Activated naive CD4-positive, alpha-beta T cell treated with Interleukin-2 at 50 U/mL for 16 hours (primary cell): ENCODE results near the gene LRRFIP1.

Experiments
- DNase-seq: peaks from one replicate; pipeline ENCODE4 v3.0.0-alpha.2; 2020

The LRRFIP1 gene

DNA sequence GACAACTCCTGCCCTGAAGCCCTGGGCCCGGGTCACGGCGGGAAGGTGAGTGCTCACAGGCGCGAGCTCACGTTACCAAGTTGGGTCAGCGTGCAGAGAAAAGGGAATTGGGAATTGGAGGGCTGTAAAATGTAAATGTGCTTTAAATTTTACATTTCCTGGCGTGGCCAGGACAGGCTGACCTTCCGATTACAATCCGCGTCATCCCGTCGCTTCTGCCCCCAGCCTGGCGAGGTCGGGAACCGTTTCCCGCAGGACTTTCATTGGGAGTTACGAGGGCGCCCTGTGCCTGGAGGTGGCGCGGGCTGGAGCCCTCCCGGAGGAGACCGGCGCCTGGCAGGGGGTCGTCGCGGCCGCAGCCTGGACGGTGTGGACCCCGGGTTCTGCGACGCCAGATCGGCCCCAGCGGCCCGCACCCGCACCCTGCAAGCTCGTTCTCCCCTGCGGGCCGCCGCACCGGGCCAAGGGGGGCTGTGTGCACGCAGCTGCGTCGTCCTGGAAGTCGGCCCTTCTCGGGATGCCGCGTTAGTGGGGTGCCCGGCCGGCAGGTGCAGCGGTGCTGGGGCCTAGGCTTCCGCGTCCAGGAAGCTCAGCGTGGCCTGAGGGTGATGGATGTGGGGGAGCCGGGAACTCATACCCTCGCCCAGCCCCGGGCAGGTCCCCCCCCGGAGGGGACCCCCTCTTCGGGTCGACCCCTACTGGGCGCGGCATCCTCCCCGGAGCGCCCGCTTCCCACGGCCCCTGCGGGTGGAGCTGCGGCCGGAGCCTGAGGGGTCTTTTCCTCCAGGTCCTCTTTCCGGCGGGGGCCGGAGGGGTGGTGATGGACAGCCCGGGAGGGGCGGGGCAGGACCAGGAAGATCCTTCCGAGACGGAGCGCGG is 63.9 kb downstream of the LRRFIP1 start:
- DNase-seq, result no peak

DNA sequence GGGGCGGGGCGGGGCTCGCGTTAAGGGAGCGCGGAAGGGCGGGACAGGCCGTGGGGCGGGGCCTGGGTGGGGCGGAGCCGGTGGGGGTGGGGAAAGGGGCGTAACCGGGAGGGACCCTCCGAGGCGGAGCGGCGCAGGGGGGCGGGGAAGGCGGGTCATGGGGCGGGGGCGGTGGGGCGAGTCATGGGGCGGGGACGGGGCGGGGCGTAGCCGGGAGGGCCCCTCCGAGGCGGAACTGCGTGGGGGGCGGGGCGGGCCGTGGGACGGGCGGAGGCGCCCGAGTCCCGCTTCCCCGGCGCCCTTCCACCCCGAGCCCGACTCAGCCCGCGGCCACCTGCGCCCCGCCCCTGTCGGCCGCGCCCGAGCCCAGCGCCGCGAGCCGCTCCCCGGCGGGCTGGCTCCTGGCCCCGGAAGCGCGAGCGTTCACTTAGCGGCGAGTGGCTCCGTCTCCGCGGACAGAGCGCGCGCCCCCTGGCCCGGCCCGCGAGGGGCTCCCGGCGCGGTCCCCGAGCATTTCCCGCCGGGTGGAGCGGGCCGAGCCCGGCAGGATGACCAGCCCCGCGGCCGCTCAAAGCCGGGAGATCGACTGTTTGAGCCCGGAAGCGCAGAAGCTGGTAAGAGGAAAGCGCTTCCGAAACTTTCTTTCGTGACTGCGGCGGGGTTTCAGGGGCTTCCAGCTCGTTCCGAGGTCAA is 64.7 kb downstream of the LRRFIP1 start:
- DNase-seq, result peak; percentile 93

GRCh38 chr2:237692601-237693290 is 65.4 kb downstream of the LRRFIP1 start:
- DNase-seq, result no peak

DNA sequence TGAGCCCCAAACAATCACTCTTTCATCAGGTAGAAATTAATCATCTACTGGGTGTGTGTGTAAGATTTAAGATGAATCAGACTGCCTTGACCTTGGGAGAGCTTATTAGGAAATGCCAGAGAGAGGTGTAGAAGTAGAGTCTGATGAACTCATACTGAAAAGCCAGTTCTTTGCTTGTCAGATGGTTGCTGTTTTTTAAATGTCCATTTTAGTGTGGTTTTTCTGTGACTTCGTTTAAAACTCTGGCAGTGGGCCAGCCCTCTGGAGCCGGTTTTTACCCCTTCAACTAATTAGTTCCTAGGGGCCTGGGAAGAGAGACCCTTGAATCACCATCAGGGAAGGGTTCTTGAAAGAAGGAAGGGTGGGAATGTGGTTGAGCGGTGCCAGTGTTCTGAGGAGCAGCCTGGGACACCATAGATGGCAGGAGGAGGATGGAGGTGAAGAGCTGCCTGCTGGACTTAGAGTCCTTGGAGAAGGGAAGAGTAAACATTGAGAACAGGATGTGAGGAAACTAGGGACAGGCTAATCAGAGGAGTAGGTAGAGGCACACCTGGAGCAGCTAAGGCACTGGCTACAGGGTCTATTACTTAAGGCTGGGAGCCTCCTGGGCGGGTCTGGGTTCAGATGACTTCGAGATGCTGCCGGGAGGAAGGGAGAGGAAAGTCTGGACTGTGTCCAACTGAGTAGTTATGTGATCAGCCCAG is 66.1 kb downstream of the LRRFIP1 start:
- peak; percentile 37 for DNase-seq

- no peak for DNase-seq
These were observed 67.2 kb downstream of the LRRFIP1 start for GRCh38 chr2:237694415-237695194.

- no peak for DNase-seq
These were observed 67.9 kb downstream of the LRRFIP1 start for GRCh38 chr2:237695201-237695780.

- peak; percentile 50 for DNase-seq
These were observed 69.1 kb downstream of the LRRFIP1 start for GRCh38 chr2:237696461-237696860.

GRCh38 chr2:237697586-237698357 is 70.4 kb downstream of the LRRFIP1 start:
- DNase-seq, result peak; percentile 49

GRCh38 chr2:237698358-237698694 is 70.9 kb downstream of the LRRFIP1 start:
- no peak for DNase-seq

DNA sequence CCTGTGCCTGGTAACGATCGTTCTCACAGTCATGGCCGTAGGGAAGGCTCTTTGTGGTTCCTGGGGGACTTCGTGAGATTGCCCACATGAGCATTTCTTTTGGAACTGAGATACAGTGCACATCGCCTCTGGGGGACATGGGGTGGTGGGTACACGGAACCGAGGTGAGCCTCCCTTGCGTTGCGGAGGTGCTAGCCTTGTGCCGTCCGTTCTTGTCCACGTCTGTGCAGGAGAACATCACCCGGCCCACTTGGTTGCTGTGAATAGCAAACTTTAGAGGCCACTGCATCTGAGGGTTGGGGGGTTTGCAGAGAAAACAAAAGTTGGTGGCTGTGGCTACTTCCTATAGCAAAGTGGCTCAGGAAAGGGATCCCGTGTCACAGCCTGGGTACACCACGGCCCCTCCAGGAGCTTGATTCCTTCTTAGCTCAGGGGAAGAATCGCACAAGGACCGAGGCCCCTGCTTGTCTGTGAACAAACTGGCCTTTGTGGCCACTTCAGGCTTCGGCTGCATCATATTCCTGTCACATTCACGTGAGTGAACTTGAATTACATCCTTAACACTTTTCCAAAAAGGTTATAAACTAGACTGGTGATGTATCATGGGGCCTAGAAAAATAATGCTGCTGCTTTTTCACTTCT is 72.6 kb downstream of the LRRFIP1 start:
- no peak for DNase-seq

GRCh38 chr2:237700512-237701032 is 73.2 kb downstream of the LRRFIP1 start:
- peak; percentile 82 for DNase-seq

DNA sequence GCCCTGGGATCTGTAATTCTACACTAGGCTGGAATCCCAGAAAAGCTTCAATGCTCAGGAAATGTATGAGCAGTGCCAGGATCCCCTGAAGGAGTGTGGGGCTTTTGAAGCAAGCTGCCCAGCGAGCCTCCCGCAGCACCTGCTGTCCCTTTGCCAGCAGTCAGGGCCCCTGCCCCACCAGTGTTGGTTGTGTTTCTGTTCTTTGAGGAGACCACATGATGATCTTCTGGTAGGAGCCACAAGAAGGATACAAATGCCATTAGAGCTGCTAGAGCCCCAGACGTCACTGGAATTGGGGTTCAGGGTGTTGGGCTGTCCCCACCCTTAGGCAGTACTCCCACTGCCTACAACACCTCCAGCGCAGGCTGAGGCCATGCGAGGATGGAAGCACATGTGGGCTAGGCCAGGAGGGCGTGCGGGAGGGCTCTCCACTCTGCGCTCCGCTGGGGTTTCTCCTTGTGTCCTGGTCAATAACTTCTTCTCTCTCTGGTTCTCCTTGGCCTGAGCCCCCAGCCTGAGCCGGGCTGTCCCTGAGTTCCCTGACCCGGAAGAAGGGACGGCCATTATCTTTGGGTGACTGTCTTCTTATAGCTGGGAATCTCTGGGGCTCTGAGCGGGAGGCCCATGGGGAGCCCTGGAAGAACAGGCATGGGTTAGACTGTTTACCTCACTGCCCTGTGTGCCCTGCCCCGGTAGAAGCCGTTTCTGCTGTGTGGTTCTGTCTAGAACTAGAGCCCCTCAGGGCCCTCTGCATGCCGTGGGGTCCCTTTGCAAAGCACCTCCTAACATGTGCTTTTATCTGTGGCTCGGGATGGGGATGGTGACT is 73.9 kb downstream of the LRRFIP1 start:
- no peak for DNase-seq

DNA sequence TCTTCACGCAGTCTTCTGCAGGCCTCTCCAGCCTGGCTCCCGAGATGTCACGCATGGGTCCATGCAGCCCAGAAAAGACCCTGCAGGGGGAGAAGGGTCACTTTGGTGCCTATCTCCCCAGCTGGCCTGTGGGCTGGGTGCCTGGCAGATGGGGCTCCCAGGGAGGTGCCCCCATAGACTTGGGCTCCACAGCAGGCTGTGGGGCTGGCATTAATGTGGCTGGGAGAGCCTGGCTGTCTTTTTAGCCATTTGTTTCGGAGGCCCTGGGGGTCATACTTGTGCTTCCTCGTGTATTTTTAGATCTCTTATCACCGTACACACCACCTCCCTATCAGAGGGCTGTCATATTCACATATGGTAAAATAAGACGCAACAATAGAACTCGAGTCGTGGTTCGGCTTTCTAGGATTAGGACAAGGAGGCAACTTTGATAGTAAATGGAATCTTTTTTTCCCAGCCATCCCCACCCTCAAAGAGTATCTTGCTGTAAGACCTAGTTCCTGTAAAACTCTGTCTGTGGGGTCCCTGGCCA is 74.5 kb downstream of the LRRFIP1 start:
- no peak for DNase-seq

DNA sequence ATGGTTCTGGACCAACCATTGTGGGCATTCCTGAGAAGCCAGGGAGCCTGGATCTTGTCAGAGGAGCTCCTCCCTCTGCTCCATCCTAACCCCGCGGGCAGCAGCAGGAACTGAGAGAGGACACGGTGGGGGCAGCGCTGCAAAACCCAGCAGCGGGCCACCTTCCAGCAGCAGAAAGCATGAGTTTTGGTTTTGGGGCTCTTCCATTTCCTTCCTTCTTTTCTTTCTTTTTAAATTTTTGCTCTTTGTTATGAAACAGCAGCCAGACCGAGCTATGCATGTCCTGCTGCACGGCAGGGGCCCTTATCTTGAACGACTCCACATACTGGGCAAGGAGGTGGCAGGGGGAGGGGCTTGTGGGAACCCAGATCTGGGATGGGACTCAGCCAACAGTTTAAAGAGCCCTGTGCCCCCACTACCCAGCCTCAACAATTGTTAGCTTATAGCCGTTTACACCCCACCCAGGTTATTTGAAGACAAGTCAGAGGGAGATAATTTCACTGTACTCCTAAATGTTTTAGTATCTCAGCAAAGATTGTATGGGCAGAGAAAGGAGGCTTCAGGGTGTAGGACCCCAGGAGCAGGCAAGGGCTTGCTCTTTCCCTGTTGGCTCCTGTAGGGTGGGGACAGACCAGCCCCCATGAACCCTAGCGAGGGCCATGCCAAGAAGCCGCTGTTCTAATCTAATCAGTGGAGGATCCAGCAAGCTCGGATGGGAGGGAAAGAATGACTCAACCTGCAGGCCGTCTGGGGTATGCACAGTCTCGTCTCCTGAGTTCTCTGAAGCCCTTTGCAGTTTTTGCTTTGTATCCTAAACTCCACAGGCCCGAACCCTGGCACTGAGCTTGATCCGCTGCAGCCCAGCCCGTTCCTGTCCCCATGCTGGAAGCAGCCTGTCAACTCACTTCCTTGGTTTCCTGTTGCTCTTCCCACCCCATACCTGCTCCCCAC is 75.3 kb downstream of the LRRFIP1 start:
- DNase-seq, result no peak

DNA sequence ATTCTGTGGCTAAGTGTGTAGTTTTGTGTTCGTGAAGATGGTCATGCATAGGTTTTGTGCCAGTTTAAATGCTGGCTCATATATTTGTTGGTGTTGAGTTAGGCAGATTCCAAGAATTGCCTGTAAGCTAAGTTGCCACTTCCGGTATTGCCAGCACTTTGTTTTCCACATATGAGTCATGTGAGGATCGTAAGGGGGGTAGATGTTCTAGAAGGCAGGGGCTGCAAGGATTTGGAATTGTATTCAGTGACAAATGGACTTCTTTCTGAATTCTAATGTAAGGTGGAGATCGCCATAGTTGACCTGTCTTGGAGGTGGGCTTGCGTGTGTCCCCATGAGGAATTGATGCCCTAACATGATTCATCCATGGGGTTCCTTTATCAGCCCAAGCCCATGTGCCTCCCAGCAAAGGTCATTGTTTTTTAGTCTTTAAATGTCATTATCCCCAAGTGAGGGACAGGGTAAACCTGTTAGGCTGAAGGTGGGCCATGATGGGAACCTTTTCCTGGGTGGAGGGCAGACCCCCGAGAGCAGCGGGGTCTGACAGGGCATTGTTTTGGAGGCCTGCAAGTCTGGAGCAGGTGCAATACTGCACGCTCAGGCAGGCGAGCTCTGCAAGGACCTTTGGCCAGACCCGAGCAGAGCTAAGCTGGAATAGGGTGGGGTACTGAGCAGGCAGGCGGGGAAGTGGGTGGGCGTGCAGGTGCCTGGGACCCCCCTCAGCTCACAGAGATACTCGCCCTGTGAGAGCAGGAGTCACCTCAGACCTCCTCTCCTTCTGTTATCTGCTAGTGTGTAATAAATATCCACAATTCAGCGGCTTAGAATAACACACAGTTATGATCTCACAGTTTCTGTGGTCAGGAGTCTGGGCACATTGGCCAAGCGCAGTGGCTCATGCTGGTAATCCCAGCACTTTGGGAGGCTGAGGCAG is 77.4 kb downstream of the LRRFIP1 start:
- DNase-seq, result no peak

- no peak for DNase-seq
These were observed 78.9 kb downstream of the LRRFIP1 start for GRCh38 chr2:237706257-237706656.

DNA sequence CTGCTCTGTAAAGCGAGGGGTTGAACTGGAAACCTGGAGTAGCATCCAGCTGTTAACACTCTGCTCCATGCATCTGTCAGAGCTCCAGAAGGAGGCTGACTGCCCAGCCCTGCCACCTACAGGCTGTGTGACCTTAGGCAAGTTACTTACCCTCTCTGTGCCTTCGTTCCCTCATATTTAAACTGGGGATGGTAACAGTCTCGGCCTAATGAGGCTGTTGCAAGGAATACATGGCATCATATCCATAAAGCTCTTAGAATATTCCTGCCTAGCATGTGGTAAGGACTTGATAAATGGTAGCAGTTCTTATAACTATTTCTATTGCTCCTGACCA is 80.6 kb downstream of the LRRFIP1 start:
- DNase-seq, result no peak
